Nephron progenitor cell (in vitro differentiated cells): ENCODE results near the gene TMEM208.

Source experiments
- DNase-seq: peaks from one replicate; pipeline ENCODE4 v3.0.0; 2021
- H3K27ac Mint-ChIP-seq: 2 replicates; pipeline ENCODE4 v1.8.0; 2021; ENCODE audit warnings: mild to moderate bottlenecking, moderate library complexity, mixed read lengths
- H3K27me3 Mint-ChIP-seq: 2 replicates; pipeline ENCODE4 v1.8.0; 2021; ENCODE audit warnings: mild to moderate bottlenecking, low read depth, mixed read lengths; ENCODE audit not compliant: poor library complexity
- H3K36me3 Mint-ChIP-seq: 2 replicates; pipeline ENCODE4 v1.8.0; 2021; ENCODE audit warnings: low read depth, mixed read lengths
- H3K4me1 Mint-ChIP-seq: 2 replicates; pipeline ENCODE4 v1.8.0; 2021; ENCODE audit warnings: mixed read lengths
- H3K4me3 Mint-ChIP-seq: 2 replicates; pipeline ENCODE4 v1.8.0; 2021; ENCODE audit warnings: mild to moderate bottlenecking, moderate library complexity, mixed read lengths
- H3K9me3 Mint-ChIP-seq: 2 replicates; pipeline ENCODE4 v1.8.0; 2021; ENCODE audit warnings: mild to moderate bottlenecking, moderate library complexity, mixed read lengths
- TF ChIP-seq, protein P1 (sequence below): fragments of 200-600 bp; sonication (generic); IDR thresholded peaks from 2 replicates; pipeline ENCODE4 v1.5.0; 2021; ENCODE audit warnings: antibody characterized with exemption

TMEM208 gene

DNA sequence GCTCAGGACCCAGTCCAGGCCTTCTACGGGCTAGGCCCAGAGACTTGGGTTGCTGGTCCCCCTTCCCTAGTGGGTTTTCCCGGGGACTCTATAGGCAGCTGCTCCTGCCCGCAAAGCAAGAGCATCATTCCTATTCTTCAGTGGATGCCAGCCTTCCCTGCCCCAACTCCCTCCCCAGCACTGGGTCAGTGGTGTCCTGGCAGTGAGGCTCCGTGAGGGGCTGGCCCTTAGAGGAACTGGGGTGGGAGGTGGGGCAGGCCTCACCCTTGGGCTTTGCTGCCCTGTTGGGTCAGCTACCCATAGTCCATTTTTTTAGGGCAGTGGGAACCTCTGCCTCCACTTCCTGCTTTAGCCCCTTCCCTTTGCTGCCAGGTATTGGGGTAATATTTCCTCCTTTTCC, 44.5 kb downstream of the TMEM208 start:
- Mint-ChIP-seq H3K4me1 (no peaks in the 10 kb centered on the region), H3K27ac (no peak overlapping the region), H3K36me3 (no peaks in the 10 kb centered on the region), H3K9me3 (no peaks in the 10 kb centered on the region), H3K27me3 (peaks cover 3% of the 10 kb centered on the region), H3K4me3 (no peak overlapping the region)
- TF ChIP-seq, protein P1, sequence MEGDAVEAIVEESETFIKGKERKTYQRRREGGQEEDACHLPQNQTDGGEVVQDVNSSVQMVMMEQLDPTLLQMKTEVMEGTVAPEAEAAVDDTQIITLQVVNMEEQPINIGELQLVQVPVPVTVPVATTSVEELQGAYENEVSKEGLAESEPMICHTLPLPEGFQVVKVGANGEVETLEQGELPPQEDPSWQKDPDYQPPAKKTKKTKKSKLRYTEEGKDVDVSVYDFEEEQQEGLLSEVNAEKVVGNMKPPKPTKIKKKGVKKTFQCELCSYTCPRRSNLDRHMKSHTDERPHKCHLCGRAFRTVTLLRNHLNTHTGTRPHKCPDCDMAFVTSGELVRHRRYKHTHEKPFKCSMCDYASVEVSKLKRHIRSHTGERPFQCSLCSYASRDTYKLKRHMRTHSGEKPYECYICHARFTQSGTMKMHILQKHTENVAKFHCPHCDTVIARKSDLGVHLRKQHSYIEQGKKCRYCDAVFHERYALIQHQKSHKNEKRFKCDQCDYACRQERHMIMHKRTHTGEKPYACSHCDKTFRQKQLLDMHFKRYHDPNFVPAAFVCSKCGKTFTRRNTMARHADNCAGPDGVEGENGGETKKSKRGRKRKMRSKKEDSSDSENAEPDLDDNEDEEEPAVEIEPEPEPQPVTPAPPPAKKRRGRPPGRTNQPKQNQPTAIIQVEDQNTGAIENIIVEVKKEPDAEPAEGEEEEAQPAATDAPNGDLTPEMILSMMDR, result no peak
- no peak for DNase-seq

DNA sequence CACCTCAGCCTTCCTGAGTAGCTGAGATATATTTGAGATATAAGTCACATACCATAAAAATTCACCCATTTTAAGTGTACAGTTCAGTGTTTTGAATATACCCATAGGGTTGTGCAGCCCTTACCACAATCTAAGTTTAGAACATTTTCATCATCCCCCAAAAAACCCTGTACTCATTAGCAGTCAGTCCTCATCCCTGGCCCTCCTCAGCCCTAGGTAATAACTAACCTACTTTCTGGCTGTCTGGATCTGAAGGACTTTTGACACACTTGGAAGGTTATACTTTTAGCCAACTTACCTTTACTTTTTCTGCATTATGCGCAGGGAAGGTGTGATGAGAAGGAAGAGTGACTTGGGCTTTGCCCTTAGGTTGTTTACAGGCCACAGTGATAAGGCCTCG, 48.4 kb downstream of the TMEM208 start:
- Mint-ChIP-seq H3K9me3 (no peaks in the 10 kb centered on the region), H3K4me1 (no peaks in the 10 kb centered on the region), H3K27ac (no peak overlapping the region), H3K4me3 (no peak overlapping the region), H3K27me3 (peaks cover 12% of the 10 kb centered on the region), H3K36me3 (no peaks in the 10 kb centered on the region)
- TF ChIP-seq, protein P1, result no peak
- DNase-seq, result no peak

DNA sequence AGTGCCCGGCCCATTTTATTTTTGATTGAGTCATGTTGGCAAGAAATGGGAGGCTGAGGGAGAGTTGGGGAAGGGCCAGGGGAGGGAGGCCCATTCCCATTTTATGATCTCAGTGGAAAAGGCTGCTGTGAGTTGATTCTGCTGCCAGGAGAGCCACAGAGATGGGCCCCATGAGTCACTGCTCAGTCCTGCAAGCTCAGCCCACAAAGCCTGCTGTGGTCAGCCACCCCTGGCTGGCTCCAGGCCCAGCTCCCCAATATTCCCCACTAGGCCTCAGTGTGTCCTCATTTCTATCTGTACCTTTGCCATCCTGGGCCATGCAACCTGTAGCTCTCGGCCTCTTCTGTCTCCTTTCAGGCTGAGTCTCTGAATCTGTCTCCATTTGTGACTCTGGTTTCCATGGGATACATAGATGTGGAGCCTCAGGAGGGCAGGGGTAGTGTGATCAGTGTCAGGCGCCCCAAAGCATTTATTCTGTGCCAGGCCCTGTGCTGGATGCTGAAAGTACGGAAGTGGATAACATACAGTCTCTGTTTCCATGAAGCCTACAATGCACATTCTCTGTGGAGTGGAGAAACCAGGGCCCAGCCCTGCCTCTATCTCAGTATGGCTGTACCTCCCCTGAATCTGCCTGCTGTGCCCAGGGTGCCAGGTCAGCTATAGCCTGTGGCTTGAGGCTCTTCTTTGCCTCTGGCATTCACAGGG, 50.5 kb downstream of the TMEM208 start:
- H3K4me3 Mint-ChIP-seq, result no peak overlapping the region
- TF ChIP-seq, protein P1, result no peak
- H3K27me3 Mint-ChIP-seq, result peaks cover 30% of the 10 kb centered on the region
- H3K9me3 Mint-ChIP-seq, result no peaks in the 10 kb centered on the region
- DNase-seq, result no peak
- H3K27ac Mint-ChIP-seq, result no peak overlapping the region
- H3K4me1 Mint-ChIP-seq, result no peaks in the 10 kb centered on the region
- no peaks in the 10 kb centered on the region for H3K36me3 Mint-ChIP-seq

DNA sequence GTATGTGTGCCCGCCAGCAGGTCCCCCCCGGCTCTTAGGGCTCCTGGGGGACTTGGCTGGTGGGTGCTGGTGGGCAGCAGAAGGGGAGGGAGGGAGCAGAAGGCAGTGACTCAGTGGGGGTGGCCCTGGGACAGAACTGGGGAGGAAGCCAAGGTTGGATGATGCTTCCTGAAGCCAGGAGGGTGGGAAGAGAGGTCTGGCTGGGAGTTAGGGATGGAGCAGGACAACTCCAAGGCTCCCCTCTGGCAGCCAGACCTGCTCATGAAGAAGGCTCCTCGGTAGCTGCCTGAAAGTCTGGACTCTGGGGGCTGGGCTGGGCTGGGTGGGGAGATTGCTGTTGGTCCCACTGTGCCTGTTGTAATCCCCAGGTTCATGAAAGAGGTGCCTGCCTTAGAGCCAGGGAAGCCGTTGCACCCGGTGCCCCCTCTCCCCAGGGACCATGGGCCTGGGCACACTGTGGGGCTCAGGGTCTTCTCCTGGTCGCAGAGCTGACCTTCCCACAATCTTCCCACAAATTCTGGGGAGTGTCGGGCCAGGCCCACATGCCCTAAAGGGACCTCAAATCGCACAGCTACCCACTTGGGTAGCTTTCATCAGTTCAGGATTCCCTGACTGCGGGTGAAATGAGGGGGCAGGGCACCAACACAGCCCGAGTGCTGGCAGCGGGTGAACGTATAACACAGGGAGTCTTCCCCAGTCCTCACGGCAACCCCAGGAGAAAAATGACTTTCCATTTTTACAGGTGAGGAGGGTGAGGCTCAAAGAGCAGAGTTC, 51.3 kb downstream of the TMEM208 start:
- no peak for DNase-seq
- H3K27me3 Mint-ChIP-seq, result peaks cover 36% of the 10 kb centered on the region
- no peaks in the 10 kb centered on the region for H3K9me3 Mint-ChIP-seq
- no peaks in the 10 kb centered on the region for H3K36me3 Mint-ChIP-seq
- TF ChIP-seq, protein P1, result no peak
- peaks cover 2% of the 10 kb centered on the region for H3K4me1 Mint-ChIP-seq
- H3K27ac Mint-ChIP-seq, result no peak overlapping the region
- peak overlapping the region; percentile 73 for H3K4me3 Mint-ChIP-seq
